ENCODE data around the gene BICDL1.
A peak's percentile ranks its signal among the peaks of the same experiment; 100 is the strongest.

The BICDL1 gene

GRCh38 chr12:120103044-120103338 is 114.0 kb downstream of the BICDL1 start:
- DNase-seq, result no peak

GRCh38 chr12:120103371-120103770 is 114.3 kb downstream of the BICDL1 start:
- DNase-seq, result no peak

GRCh38 chr12:120106151-120106550 is 117.1 kb downstream of the BICDL1 start:
- no peak for DNase-seq

GRCh38 chr12:120109570-120110267 is 120.7 kb downstream of the BICDL1 start:
- no peak for DNase-seq

- DNase-seq, result no peak
These were observed 121.8 kb downstream of the BICDL1 start for GRCh38 chr12:120110550-120111501.

- no peak for DNase-seq
These were observed 126.0 kb downstream of the BICDL1 start for GRCh38 chr12:120115066-120115465.

GRCh38 chr12:120115692-120116440 is 126.8 kb downstream of the BICDL1 start:
- peak; percentile 31 for DNase-seq

- DNase-seq, result no peak
These were observed 127.4 kb downstream of the BICDL1 start, which contains the start of gene RAB35 for GRCh38 chr12:120116441-120116791. Gene RAB35, minus strand, starts transcription at chr12:120116753. Its CDS starts 103 bp downstream, at chr12:120116650.

- peak; percentile 95 for DNase-seq
These were observed 128.0 kb downstream of the BICDL1 start for GRCh38 chr12:120116792-120117651.

- no peak for DNase-seq
These were observed 128.9 kb downstream of the BICDL1 start for GRCh38 chr12:120117961-120118320.

- DNase-seq, result no peak
These were observed 129.5 kb downstream of the BICDL1 start for GRCh38 chr12:120118321-120119061.

GRCh38 chr12:120119271-120119973 is 130.4 kb downstream of the BICDL1 start:
- DNase-seq, result no peak

- DNase-seq, result no peak
These were observed 132.3 kb downstream of the BICDL1 start for GRCh38 chr12:120121343-120121742.

GRCh38 chr12:120121766-120122293 is 132.8 kb downstream of the BICDL1 start:
- DNase-seq, result no peak

GRCh38 chr12:120125029-120125428 is 136.0 kb downstream of the BICDL1 start:
- DNase-seq, result no peak

GRCh38 chr12:120125792-120126634 is 137.0 kb downstream of the BICDL1 start:
- DNase-seq, result no peak

- DNase-seq, result no peak
These were observed 137.6 kb downstream of the BICDL1 start for GRCh38 chr12:120126635-120127005.

GRCh38 chr12:120130011-120130410 is 141.0 kb downstream of the BICDL1 start:
- no peak for DNase-seq

- DNase-seq, result no peak
These were observed 142.1 kb downstream of the BICDL1 start for GRCh38 chr12:120131116-120131515.

Measured in NCI-H146 (cell line).